Karpas-422 (cell line): Measurements from ENCODE around the gene KRTAP29-1. TPM values are rescaled to one million over a fixed set of nuclear protein-coding genes. Genes with fewer than 3 reads are reported as not detected.

Experiments
- DNase-seq: peaks from one replicate; pipeline ENCODE4 v3.0.0-alpha.2; 2015
- H2AFZ ChIP-seq: fragments of 200-600 bp; sonication (generic); 2 replicates; pipeline ENCODE4 v1.6.1; 2014; ENCODE audit warnings: antibody characterized with exemption, low read length, mixed read lengths
- H3K27ac ChIP-seq: fragments of 200-600 bp; sonication (generic); 2 replicates; pipeline ENCODE4 v1.5.1; 2014; ENCODE audit warnings: mild to moderate bottlenecking, low read length, moderate library complexity
- H3K27me3 ChIP-seq: fragments of 200-600 bp; sonication (generic); 2 replicates; pipeline ENCODE4 v1.6.1; 2014; ENCODE audit warnings: low read length, mixed read lengths
- H3K36me3 ChIP-seq: fragments of 200-600 bp; sonication (generic); 2 replicates; pipeline ENCODE4 v1.6.1; 2014; ENCODE audit warnings: low read length, mixed read lengths; ENCODE audit not compliant: insufficient read depth
- H3K4me1 ChIP-seq: fragments of 200-600 bp; sonication (generic); 2 replicates; pipeline ENCODE4 v1.6.1; 2014; ENCODE audit warnings: mild to moderate bottlenecking, low read length, mixed read lengths
- H3K4me2 ChIP-seq: fragments of 200-600 bp; sonication (generic); 2 replicates; pipeline ENCODE4 v1.6.1; 2014; ENCODE audit warnings: low read length, low read depth, mild to moderate bottlenecking; ENCODE audit not compliant: poor library complexity, severe bottlenecking
- H3K4me3 ChIP-seq: fragments of 200-600 bp; sonication (generic); 2 replicates; pipeline ENCODE4 v1.5.1; 2014; ENCODE audit warnings: mild to moderate bottlenecking, antibody characterized with exemption, low read length, mixed read lengths
- H3K79me2 ChIP-seq: fragments of 200-600 bp; sonication (generic); 2 replicates; pipeline ENCODE4 v1.6.1; 2014; ENCODE audit warnings: mild to moderate bottlenecking, low read length, mixed read lengths
- H3K9ac ChIP-seq: fragments of 200-600 bp; sonication (generic); 2 replicates; pipeline ENCODE4 v1.6.0; 2014; ENCODE audit warnings: low read length
- H3K9me2 ChIP-seq: fragments of 200-600 bp; sonication (generic), shearing (Covaris generic); replicated peaks from 2 replicates; pipeline ENCODE4 v1.6.0; 2014; ENCODE audit warnings: mild to moderate bottlenecking, low read length, moderate library complexity; ENCODE audit not compliant: insufficient read depth
- H3K9me3 ChIP-seq: fragments of 300-700, 200-600 bp; sonication (generic); 2 replicates; pipeline ENCODE4 v1.6.1; 2014; ENCODE audit warnings: low read length, mixed read lengths
- H4K20me1 ChIP-seq: fragments of 200-600 bp; sonication (generic); 2 replicates; pipeline ENCODE4 v1.6.1; 2014; ENCODE audit warnings: mild to moderate bottlenecking, antibody characterized with exemption, low read length, low read depth; ENCODE audit not compliant: insufficient read depth
- total RNA-seq: library from RNA; depleted of rRNA; stranded (reverse); fragments of >200 nt; shearing (Covaris generic); gene quantifications from 2 replicates; pipeline ENCODE4 v1.2.3, GENCODE V29; 2014; ENCODE audit warnings: low replicate concordance

Gene KRTAP29-1
- total RNA-seq, 1 experiment from 2014 or later, result not detected

GRCh38 chr17:41333098-41333497 is 30.4 kb upstream of the KRTAP29-1 start:
- H3K9me3 ChIP-seq, result no peaks in the 10 kb centered on the region
- H3K9me2 ChIP-seq, result no peaks in the 10 kb centered on the region
- no peak overlapping the region for H3K9ac ChIP-seq
- no peaks in the 10 kb centered on the region for H4K20me1 ChIP-seq
- H3K4me3 ChIP-seq, result no peak overlapping the region
- H3K36me3 ChIP-seq, result no peaks in the 10 kb centered on the region
- H3K27ac ChIP-seq, result no peak overlapping the region
- no peak overlapping the region for H2AFZ ChIP-seq
- no peaks in the 10 kb centered on the region for H3K79me2 ChIP-seq
- peaks cover 7% of the 10 kb centered on the region for H3K4me1 ChIP-seq
- H3K27me3 ChIP-seq, result no peaks in the 10 kb centered on the region
- no peak for DNase-seq
- no peak overlapping the region for H3K4me2 ChIP-seq

DNA sequence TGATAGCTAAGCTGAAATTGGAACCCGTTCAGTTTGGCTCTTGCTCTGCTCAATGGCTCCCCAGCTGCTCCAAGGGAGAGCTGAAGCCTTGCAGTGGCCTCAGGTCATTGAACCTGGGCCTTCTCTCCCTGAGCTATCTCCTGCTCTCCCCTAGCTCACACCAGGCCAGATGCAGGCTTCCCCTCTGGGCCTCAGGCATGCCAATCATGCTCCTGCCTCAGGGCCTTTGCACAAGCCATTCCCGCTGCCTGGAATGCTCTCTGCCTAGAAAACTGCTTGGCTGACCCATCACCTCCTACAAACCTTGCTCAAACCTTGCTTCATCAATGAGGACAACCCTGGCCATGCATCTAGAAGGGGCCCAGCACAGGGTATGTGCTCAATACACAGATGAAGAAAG is 29.6 kb upstream of the KRTAP29-1 start:
- Histone ChIP-seq H3K79me2 (no peaks in the 10 kb centered on the region), H3K9me3 (no peaks in the 10 kb centered on the region), H3K9ac (no peak overlapping the region), H3K36me3 (no peaks in the 10 kb centered on the region), H2AFZ (no peak overlapping the region), H3K4me2 (no peak overlapping the region), H3K4me1 (peaks cover 7% of the 10 kb centered on the region), H3K27me3 (no peaks in the 10 kb centered on the region), H4K20me1 (no peaks in the 10 kb centered on the region), H3K4me3 (no peak overlapping the region), H3K9me2 (no peaks in the 10 kb centered on the region), H3K27ac (no peak overlapping the region)
- no peak for DNase-seq

DNA sequence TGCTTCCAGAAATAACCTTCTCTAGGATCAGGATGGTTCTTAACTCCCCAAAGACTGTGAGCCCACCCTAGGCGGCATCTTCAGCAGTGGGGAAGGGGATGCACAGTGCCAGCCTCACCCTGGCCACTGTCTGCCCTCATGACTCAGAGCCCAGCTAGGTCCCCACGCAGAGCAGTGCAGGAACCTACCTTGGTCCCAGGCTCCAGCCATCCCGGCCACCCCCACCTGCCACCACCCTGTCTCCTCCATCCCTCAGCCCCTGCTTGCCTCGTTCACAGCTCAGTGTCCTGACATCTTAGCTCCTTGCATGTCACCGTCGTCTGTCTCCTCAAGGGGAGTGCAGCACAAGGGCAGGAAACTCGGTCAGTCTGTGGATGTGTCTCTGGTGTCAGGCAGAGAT is 29.0 kb upstream of the KRTAP29-1 start:
- DNase-seq, result no peak
- Histone ChIP-seq H3K9me3 (no peaks in the 10 kb centered on the region), H3K27me3 (no peaks in the 10 kb centered on the region), H3K9ac (no peak overlapping the region), H4K20me1 (no peaks in the 10 kb centered on the region), H3K79me2 (no peaks in the 10 kb centered on the region), H3K9me2 (no peaks in the 10 kb centered on the region), H3K27ac (no peak overlapping the region), H3K36me3 (no peaks in the 10 kb centered on the region), H3K4me1 (peaks cover 7% of the 10 kb centered on the region), H2AFZ (no peak overlapping the region), H3K4me2 (no peak overlapping the region), H3K4me3 (no peak overlapping the region)

DNA sequence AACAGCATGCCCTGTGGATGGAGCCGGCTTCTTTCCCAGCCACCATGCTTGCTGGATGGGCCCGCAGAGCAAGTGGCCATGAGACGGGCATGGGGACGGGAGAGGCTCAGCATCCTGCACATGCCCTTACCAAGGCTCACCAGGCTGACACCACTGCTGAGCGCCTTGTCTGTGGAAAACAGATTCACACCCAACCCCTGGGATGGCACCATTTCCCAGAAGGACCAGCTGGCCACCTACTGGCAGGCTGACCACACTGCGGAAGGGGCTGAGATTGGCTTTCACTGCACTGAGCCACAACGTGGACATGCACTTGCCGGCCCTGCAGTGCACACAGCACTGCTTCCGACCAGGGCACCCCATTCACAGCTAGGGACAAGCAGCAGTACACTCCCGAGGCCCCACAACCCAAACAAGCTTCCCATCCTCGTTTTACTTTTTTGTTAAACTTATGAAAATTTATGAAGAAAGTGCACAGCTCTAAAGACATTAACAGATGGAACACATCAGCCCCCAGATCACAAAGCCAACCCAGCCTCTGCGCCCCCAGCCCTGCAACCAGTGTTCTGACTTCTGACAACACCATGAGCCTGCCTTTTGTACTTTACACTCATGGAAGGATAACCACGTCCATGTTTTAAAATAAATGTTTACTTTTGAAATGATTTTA is 26.8 kb upstream of the KRTAP29-1 start:
- DNase-seq, result peak; percentile 58
- H3K9me3 ChIP-seq, result no peaks in the 10 kb centered on the region
- no peak overlapping the region for H3K4me3 ChIP-seq
- no peaks in the 10 kb centered on the region for H3K9me2 ChIP-seq
- no peak overlapping the region for H3K4me2 ChIP-seq
- no peaks in the 10 kb centered on the region for H4K20me1 ChIP-seq
- H3K27me3 ChIP-seq, result no peaks in the 10 kb centered on the region
- no peak overlapping the region for H3K27ac ChIP-seq
- no peak overlapping the region for H3K9ac ChIP-seq
- peaks cover 4% of the 10 kb centered on the region for H3K4me1 ChIP-seq
- no peaks in the 10 kb centered on the region for H3K79me2 ChIP-seq
- H2AFZ ChIP-seq, result no peak overlapping the region
- no peaks in the 10 kb centered on the region for H3K36me3 ChIP-seq

- DNase-seq, result no peak
Measured at GRCh38 chr17:41328207-41328606, 25.6 kb upstream of the KRTAP29-1 start.

DNA sequence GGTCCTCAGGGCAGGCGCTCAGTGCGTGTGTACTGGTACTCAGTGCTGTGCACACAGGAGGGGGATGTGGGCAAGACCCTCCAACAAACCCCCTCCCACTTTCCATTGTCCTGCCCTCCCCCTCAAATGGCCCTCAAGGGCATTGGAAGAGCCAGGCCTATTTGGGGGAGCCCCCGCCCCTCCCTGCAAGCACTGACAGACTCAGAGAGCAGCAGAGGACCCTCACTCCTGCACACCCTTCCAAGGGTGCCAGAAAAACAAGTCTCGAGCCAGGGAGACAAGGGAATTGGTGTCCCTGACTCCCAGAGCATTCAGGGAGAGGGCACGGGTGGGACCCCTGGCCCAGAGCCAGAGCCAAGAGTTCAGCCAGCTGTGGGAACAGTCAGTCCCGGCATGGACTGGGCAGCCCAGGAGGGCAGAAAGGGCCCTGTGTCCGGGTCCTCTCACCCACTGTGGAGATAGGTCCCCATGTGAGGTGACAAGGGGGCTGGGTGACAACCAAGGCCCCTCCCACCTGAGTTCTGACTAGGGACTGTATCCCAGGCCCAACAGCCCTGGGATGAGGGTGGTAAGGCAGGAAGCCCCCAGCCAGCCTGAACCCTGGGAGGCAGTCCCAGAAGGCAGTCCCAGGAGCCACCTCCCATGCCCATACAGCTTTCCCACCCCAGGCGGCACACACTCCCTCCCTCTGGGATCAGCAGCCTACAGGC is 24.9 kb upstream of the KRTAP29-1 start:
- Histone ChIP-seq H3K27ac (no peak overlapping the region), H4K20me1 (no peaks in the 10 kb centered on the region), H3K79me2 (no peaks in the 10 kb centered on the region), H3K9ac (no peak overlapping the region), H3K9me3 (no peaks in the 10 kb centered on the region), H3K9me2 (no peaks in the 10 kb centered on the region), H2AFZ (no peak overlapping the region), H3K4me2 (no peak overlapping the region), H3K36me3 (no peaks in the 10 kb centered on the region), H3K4me3 (no peak overlapping the region), H3K4me1 (no peaks in the 10 kb centered on the region), H3K27me3 (no peaks in the 10 kb centered on the region)
- DNase-seq, result no peak

More at GRCh38 chr17:41328207-41328606, 25.6 kb upstream of the KRTAP29-1 start:
- Histone ChIP-seq H3K9me2 (no peaks in the 10 kb centered on the region), H3K79me2 (no peaks in the 10 kb centered on the region), H3K4me1 (no peaks in the 10 kb centered on the region), H3K27me3 (no peaks in the 10 kb centered on the region), H3K4me2 (no peak overlapping the region), H3K27ac (no peak overlapping the region), H2AFZ (no peak overlapping the region), H3K4me3 (no peak overlapping the region), H3K9me3 (no peaks in the 10 kb centered on the region), H4K20me1 (no peaks in the 10 kb centered on the region), H3K9ac (no peak overlapping the region), H3K36me3 (no peaks in the 10 kb centered on the region)

DNA sequence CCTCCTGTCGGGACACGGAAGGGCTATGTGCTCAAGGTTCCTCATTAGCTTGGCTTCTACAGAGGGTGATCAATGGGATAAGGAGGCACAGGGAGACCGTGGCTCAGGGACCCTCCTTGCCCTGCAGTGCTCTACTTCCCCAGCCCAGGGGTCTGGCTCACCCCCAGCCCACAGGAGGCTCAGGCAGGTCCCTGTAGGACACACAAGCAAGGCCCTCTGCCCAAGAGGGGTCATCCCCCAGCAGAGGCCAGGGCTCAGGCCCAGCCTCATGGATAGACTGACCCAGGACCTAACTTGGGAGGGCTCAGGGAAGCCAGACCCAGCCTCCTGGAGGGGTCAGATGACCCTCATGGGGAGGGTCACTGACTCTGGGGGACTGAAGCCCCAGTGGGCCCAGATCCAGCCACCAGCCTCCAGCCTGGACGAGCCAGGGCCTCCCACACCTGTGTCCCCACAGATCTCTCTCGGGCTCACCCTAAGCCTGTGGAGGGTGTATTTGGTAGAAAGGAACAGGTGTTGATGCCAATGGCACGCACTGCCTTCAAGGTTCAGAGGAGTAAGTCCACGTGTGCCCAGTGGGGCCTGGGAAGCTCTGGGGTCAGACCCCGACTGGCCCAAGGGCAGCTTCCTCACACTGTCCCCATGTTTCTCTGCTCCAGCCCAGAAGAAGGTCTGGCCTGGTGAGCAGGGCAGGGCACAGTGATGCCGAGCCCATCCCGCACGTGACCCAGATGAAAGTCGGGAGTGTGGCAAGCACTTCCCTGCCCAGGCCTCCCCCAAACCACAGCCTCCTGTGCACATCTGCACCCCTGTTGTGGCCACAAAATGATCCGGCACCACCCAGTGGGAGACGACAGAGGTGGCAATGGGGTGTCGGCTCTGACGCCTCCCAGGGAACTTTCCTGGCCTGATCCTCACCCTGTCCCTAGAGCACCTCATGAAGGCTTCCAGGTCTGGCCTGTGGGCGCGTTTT is 23.8 kb upstream of the KRTAP29-1 start:
- H3K4me2 ChIP-seq, result no peak overlapping the region
- H3K27me3 ChIP-seq, result no peaks in the 10 kb centered on the region
- peak; percentile 6 for DNase-seq
- no peak overlapping the region for H2AFZ ChIP-seq
- no peaks in the 10 kb centered on the region for H4K20me1 ChIP-seq
- H3K4me1 ChIP-seq, result no peaks in the 10 kb centered on the region
- no peak overlapping the region for H3K9ac ChIP-seq
- H3K9me3 ChIP-seq, result no peaks in the 10 kb centered on the region
- H3K27ac ChIP-seq, result no peak overlapping the region
- no peak overlapping the region for H3K4me3 ChIP-seq
- H3K79me2 ChIP-seq, result no peaks in the 10 kb centered on the region
- no peaks in the 10 kb centered on the region for H3K9me2 ChIP-seq
- H3K36me3 ChIP-seq, result no peaks in the 10 kb centered on the region

- no peak overlapping the region for H3K9ac ChIP-seq
- no peaks in the 10 kb centered on the region for H3K36me3 ChIP-seq
- no peak overlapping the region for H3K4me3 ChIP-seq
- no peak overlapping the region for H3K27ac ChIP-seq
- no peaks in the 10 kb centered on the region for H4K20me1 ChIP-seq
- no peaks in the 10 kb centered on the region for H3K9me3 ChIP-seq
- no peaks in the 10 kb centered on the region for H3K9me2 ChIP-seq
- H3K4me1 ChIP-seq, result no peaks in the 10 kb centered on the region
- H3K4me2 ChIP-seq, result no peak overlapping the region
- H3K79me2 ChIP-seq, result no peaks in the 10 kb centered on the region
- no peak overlapping the region for H2AFZ ChIP-seq
- no peaks in the 10 kb centered on the region for H3K27me3 ChIP-seq
- no peak for DNase-seq
Measured at GRCh38 chr17:41325611-41326010, 23.0 kb upstream of the KRTAP29-1 start.
